IMR-90 (cell line): ENCODE results near the gene MYLK4. TPM values are rescaled to one million over a fixed set of nuclear protein-coding genes. Genes with fewer than 3 reads are reported as not detected.

Source experiments
- ATAC-seq: fragments of 200-7000 bp; cut with Tn5 transposase; 2 replicates; pipeline ENCODE4 v1.9.1; 2020; ENCODE audit warnings: low read depth, mild to moderate bottlenecking, moderate library complexity
- BruUV-seq: library from RNA; stranded (reverse); fragments of 400-500 nt; replicated peaks from 2 replicates; lab custom pipeline; 2021; lab: Mats Ljungman, UMichigan
- CTCF ChIA-PET: fragments of 300-600 bp; formaldehyde crosslinking; extraction: SDS; loops from one replicate; lab custom pipeline; 2021; ENCODE audit warnings: antibody characterized with exemption; lab: Yijun Ruan, JAX
- POLR2A ChIA-PET: fragments of 300-600 bp; sonication (Branson Sonifier 250); formaldehyde crosslinking; loops from one replicate; lab custom pipeline; 2022; ENCODE audit warnings: antibody characterized with exemption; ENCODE audit not compliant: unreplicated experiment; lab: Charles Lee
- DNase-seq: peaks from one replicate; pipeline ENCODE4 v3.0.0; 2013
- H2AFZ ChIP-seq: replicated peaks from 2 replicates; pipeline ENCODE3; 2013; ENCODE audit warnings: low read length, mild to moderate bottlenecking; ENCODE audit not compliant: poor library complexity
- H2AK5ac ChIP-seq: 2 replicates; pipeline ENCODE4 v1.6.1; 2013; ENCODE audit warnings: low read depth, low read length, inconsistent platforms
- H2AK9ac ChIP-seq: replicated peaks from 2 replicates; pipeline ENCODE3; 2013; ENCODE audit warnings: mild to moderate bottlenecking, low read depth, low read length, moderate library complexity; ENCODE audit not compliant: poor library complexity
- H2BK120ac ChIP-seq: 2 replicates; pipeline ENCODE4 v1.6.1; 2013; ENCODE audit warnings: low read depth, low read length, inconsistent platforms
- H2BK15ac ChIP-seq: 3 replicates; pipeline ENCODE4 v1.6.1; 2013; ENCODE audit warnings: low read depth, low read length, inconsistent platforms
- H2BK20ac ChIP-seq: 2 replicates; pipeline ENCODE4 v1.6.1; 2013; ENCODE audit warnings: low read depth, mild to moderate bottlenecking, inconsistent platforms, low read length, moderate library complexity
- H2BK5ac ChIP-seq: 2 replicates; pipeline ENCODE4 v1.6.1; 2013; ENCODE audit warnings: mild to moderate bottlenecking, low read depth, low read length, inconsistent platforms; ENCODE audit not compliant: poor library complexity, severe bottlenecking
- H3K14ac ChIP-seq: replicated peaks from 2 replicates; pipeline ENCODE4 v1.6.1; 2013; ENCODE audit warnings: low read depth, low read length, inconsistent platforms
- H3K18ac ChIP-seq: 2 replicates; pipeline ENCODE4 v1.6.1; 2013; ENCODE audit warnings: low read depth, low read length, control low read depth
- H3K23ac ChIP-seq: 2 replicates; pipeline ENCODE4 v1.6.1; 2013; ENCODE audit warnings: low read depth, low read length, inconsistent platforms
- H3K27ac ChIP-seq: 2 replicates; pipeline ENCODE4 v1.5.1; 2013; ENCODE audit warnings: mild to moderate bottlenecking, control low read depth, low read length; ENCODE audit not compliant: insufficient read depth
- H3K27me3 ChIP-seq: 2 replicates; pipeline ENCODE4 v1.6.1; 2013; ENCODE audit warnings: low read length; ENCODE audit not compliant: control insufficient read depth, insufficient read depth
- H3K36me3 ChIP-seq: 2 replicates; pipeline ENCODE4 v1.6.1; 2013; ENCODE audit warnings: low read length, mixed read lengths; ENCODE audit not compliant: control insufficient read depth, insufficient read depth
- H3K4ac ChIP-seq: 2 replicates; pipeline ENCODE4 v1.6.1; 2013; ENCODE audit warnings: low read depth, low read length, inconsistent platforms
- H3K4me1 ChIP-seq: 2 replicates; pipeline ENCODE4 v1.6.1; 2013; ENCODE audit warnings: low read length, mixed read lengths; ENCODE audit not compliant: control insufficient read depth, insufficient read depth
- H3K4me2 ChIP-seq: 2 replicates; pipeline ENCODE4 v1.6.1; 2013; ENCODE audit warnings: low read depth, mild to moderate bottlenecking, control low read depth, low read length, moderate library complexity
- H3K4me3 ChIP-seq: 2 replicates; pipeline ENCODE4 v1.5.1; 2013; ENCODE audit warnings: low read depth, mild to moderate bottlenecking, control low read depth, low read length, moderate library complexity; ENCODE audit not compliant: insufficient read depth
- H3K56ac ChIP-seq: 2 replicates; pipeline ENCODE4 v1.6.1; 2013; ENCODE audit warnings: low read length, inconsistent platforms; ENCODE audit not compliant: insufficient read depth; ENCODE audit errors: extremely low read depth
- H3K79me1 ChIP-seq, 2 experiments: 2 replicates each; pipeline ENCODE4 v1.6.1; 2013; ENCODE audit warnings: low read length in 2 of 2, inconsistent platforms in 1 of 2, low read depth in 1 of 2
- H3K9ac ChIP-seq: 2 replicates; pipeline ENCODE4 v1.6.1; 2013; ENCODE audit warnings: low read depth, low read length, control low read depth
- H3K9me1 ChIP-seq: 2 replicates; pipeline ENCODE4 v1.6.1; 2013; ENCODE audit warnings: low read length, inconsistent platforms; ENCODE audit not compliant: insufficient read depth
- H3K9me3 ChIP-seq: 2 replicates; pipeline ENCODE4 v1.6.1; 2013; ENCODE audit warnings: low read length; ENCODE audit not compliant: control insufficient read depth, insufficient read depth
- H4K20me1 ChIP-seq: 2 replicates; pipeline ENCODE4 v1.6.1; 2013; ENCODE audit warnings: low read length, inconsistent platforms; ENCODE audit not compliant: insufficient read depth
- H4K5ac ChIP-seq: 2 replicates; pipeline ENCODE4 v1.6.1; 2013; ENCODE audit warnings: mild to moderate bottlenecking, low read depth, low read length, control low read depth
- H4K8ac ChIP-seq, 2 experiments: 2 replicates each; pipeline ENCODE4 v1.6.1; 2013; ENCODE audit warnings: low read depth in 2 of 2, low read length in 2 of 2, control low read depth in 1 of 2, inconsistent platforms in 1 of 2
- H4K91ac ChIP-seq: 2 replicates; pipeline ENCODE4 v1.6.1; 2013; ENCODE audit warnings: low read depth, low read length, inconsistent platforms; ENCODE audit not compliant: insufficient read depth
- BHLHE40 ChIP-seq: fragments of 150-350 bp; IDR thresholded peaks from 2 replicates; pipeline ENCODE4 v1.6.1; 2016; ENCODE audit warnings: mild to moderate bottlenecking, low read depth, low read length
- CEBPB ChIP-seq: IDR thresholded peaks from 2 replicates; pipeline ENCODE4 v1.6.1; 2012; ENCODE audit warnings: low read depth, low read length, improper control_type of control experiment
- CHD1 ChIP-seq: IDR thresholded peaks from 2 replicates; pipeline ENCODE4 v1.6.1; 2012; ENCODE audit warnings: low read depth, low read length, improper control_type of control experiment
- FOS ChIP-seq: fragments of 150-350 bp; IDR thresholded peaks from 2 replicates; pipeline ENCODE4 v1.6.1; 2016; ENCODE audit warnings: low read depth, low read length
- MAZ ChIP-seq: IDR thresholded peaks from 2 replicates; pipeline ENCODE4 v1.6.1; 2012; ENCODE audit warnings: low read depth, mild to moderate bottlenecking, low read length, improper control_type of control experiment, moderate library complexity, borderline replicate concordance
- NFE2L2 ChIP-seq: fragments of 150-350 bp; IDR thresholded peaks from 2 replicates; pipeline ENCODE4 v1.6.1; 2016; ENCODE audit warnings: low read depth, mild to moderate bottlenecking, low read length
- POLR2A ChIP-seq: IDR thresholded peaks from 2 replicates; pipeline ENCODE4 v1.6.1; 2012; ENCODE audit warnings: mild to moderate bottlenecking, low read depth, low read length
- RAD21 ChIP-seq: IDR thresholded peaks from 2 replicates; pipeline ENCODE4 v1.6.1; 2012; ENCODE audit warnings: low read length, improper control_type of control experiment
- RFX5 ChIP-seq: IDR thresholded peaks from 2 replicates; pipeline ENCODE4 v1.8.0; 2012; ENCODE audit warnings: low read depth, mild to moderate bottlenecking, low read length, moderate library complexity
- SMC3 ChIP-seq: fragments of 150-350 bp; IDR thresholded peaks from 2 replicates; pipeline ENCODE4 v1.6.1; 2016; ENCODE audit warnings: low read depth, mild to moderate bottlenecking, antibody characterized with exemption, low read length, moderate library complexity
- WGBS, 2 experiments: methylation state at CpG; one replicate each; pipeline versions ENCODE4 v1.1.5 to v1.1.7; 2013; ENCODE audit warnings: missing lambda C conversion rate in 2 of 2; ENCODE audit not compliant: insufficient read length in 1 of 2; ENCODE audit errors: extremely low coverage in 2 of 2; 5-methylcytosine and 5-hydroxymethylcytosine counted together
- dilution Hi-C: fragments of 300-500 bp; cut with HindIII; formaldehyde crosslinking; loops from one replicate; pipeline ENCODE4 v1.14.3; 2018; ENCODE audit warnings: low sequenced_read_pairs; ENCODE audit not compliant: unreplicated experiment
- in situ Hi-C: fragments of 300-500 bp; cut with MboI; formaldehyde crosslinking; loops from 3 replicates; pipeline ENCODE4 v1.14.3; 2019; ENCODE audit warnings: low sequenced_read_pairs, inconsistent platforms, mixed read lengths
- intact Hi-C: fragments of 100-400 bp; cut with micrococcal nuclease; formaldehyde crosslinking; loops from 2 replicates; pipeline ENCODE4 v1.10.0; 2022
- polyA plus RNA-seq, 3 experiments: library from polyadenylated mRNA; depleted of rRNA; stranded (reverse); fragments of >200 nt; gene quantifications; 2 replicates each; pipeline ENCODE4 v1.2.3, GENCODE V29; 2012; ENCODE audit warnings: low replicate concordance in 1 of 3
- total RNA-seq: library from RNA; depleted of rRNA; stranded (reverse); fragments of >200 nt; gene quantifications from 2 replicates; pipeline ENCODE4 v1.2.3, GENCODE V29; 2012
- TF ChIP-seq, protein P1 (sequence below): fragments of 150-350 bp; IDR thresholded peaks from 2 replicates; pipeline ENCODE4 v1.6.1; 2017; ENCODE audit warnings: mild to moderate bottlenecking, antibody characterized with exemption, low read length, low read depth
- TF ChIP-seq, protein P2 (sequence below): fragments of 150-350 bp; IDR thresholded peaks from 2 replicates; pipeline ENCODE4 v1.6.1; 2016; ENCODE audit warnings: low read depth, mild to moderate bottlenecking, low read length, moderate library complexity, borderline replicate concordance
- TF ChIP-seq, protein P3 (sequence below): conservative IDR thresholded peaks from 2 replicates; pipeline ENCODE4 v1.5.1; 2012; ENCODE audit warnings: mild to moderate bottlenecking, low read depth, low read length, improper control_type of control experiment

MYLK4 gene
- total and polyA plus RNA-seq, 2 of the 4 experiments (the other 2 are of a cell fraction) = under 0.01 to 0.07 TPM

DNA sequence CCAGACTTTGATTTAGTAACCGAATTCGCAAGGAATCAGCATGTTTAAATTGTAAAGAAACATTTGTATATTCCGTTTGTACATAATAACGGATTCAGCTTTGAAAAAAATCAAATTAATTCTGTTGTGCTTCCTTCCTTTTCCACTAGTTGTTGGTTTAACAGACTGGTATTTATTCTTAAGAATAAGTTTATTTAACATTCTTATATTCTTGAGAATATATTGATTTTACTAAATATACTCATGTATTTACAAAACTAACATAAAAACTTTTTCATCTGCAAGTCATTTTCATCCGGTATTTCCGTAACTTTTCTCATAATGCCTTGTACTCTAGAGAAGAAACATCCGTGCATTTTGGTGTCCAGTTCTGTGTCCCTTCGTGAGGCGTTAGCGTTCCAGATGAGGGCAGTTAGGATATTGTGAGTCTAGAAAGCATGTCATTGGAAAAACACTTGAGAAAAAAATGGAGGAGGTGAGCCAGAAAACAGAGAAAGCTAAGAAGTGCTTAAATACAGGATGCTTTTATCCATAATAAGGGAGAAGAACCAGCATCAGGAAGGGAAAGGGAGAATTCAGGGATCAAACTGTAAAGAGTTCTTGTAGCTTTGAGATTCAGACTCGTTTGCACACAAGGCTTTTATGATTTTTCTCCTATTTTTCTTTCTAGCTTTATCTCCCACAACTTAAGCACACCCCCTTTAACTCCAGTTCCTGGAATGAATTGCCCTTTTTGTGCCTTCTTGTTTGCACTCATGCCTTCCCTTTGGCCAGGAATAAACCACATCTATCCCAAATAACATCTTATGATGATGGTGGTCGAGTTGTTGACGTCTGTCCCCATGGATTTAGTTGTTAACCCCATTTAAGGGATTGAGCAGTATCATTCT lies 16.3 kb upstream of the MYLK4 start:
- H2BK20ac ChIP-seq = no peak overlapping the region
- H3K4ac ChIP-seq = peak overlapping the region; percentile 73
- CTCF ChIA-PET = interaction anchor here (0.5 to 2.4 kb wide), 4 partner anchors 17 to 350 kb away, joined by 3 to 10 read pairs (median 7); no protein-coding TSS in a partner anchor
- H3K27me3 ChIP-seq = no peaks in the 10 kb centered on the region
- peaks cover 15% of the 10 kb centered on the region for H3K4me1 ChIP-seq
- H3K18ac ChIP-seq = peak overlapping the region; percentile 22; the same call in 1 of the 2 replicates
- WGBS, 2 experiments = 26% methylated on average over 3 of the region's 13 CpGs; no CpG with 5 or more reads in 1 of the 2 experiments
- no peak for TF ChIP-seq BHLHE40
- no peak for TF ChIP-seq MAZ
- no peak for TF ChIP-seq FOS
- TF ChIP-seq CHD1 = no peak
- TF ChIP-seq, protein P1, sequence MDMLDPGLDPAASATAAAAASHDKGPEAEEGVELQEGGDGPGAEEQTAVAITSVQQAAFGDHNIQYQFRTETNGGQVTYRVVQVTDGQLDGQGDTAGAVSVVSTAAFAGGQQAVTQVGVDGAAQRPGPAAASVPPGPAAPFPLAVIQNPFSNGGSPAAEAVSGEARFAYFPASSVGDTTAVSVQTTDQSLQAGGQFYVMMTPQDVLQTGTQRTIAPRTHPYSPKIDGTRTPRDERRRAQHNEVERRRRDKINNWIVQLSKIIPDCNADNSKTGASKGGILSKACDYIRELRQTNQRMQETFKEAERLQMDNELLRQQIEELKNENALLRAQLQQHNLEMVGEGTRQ = no peak
- TF ChIP-seq, protein P2, sequence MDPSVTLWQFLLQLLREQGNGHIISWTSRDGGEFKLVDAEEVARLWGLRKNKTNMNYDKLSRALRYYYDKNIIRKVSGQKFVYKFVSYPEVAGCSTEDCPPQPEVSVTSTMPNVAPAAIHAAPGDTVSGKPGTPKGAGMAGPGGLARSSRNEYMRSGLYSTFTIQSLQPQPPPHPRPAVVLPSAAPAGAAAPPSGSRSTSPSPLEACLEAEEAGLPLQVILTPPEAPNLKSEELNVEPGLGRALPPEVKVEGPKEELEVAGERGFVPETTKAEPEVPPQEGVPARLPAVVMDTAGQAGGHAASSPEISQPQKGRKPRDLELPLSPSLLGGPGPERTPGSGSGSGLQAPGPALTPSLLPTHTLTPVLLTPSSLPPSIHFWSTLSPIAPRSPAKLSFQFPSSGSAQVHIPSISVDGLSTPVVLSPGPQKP = no peak
- TF ChIP-seq NFE2L2 = no peak
- TF ChIP-seq, protein P3, sequence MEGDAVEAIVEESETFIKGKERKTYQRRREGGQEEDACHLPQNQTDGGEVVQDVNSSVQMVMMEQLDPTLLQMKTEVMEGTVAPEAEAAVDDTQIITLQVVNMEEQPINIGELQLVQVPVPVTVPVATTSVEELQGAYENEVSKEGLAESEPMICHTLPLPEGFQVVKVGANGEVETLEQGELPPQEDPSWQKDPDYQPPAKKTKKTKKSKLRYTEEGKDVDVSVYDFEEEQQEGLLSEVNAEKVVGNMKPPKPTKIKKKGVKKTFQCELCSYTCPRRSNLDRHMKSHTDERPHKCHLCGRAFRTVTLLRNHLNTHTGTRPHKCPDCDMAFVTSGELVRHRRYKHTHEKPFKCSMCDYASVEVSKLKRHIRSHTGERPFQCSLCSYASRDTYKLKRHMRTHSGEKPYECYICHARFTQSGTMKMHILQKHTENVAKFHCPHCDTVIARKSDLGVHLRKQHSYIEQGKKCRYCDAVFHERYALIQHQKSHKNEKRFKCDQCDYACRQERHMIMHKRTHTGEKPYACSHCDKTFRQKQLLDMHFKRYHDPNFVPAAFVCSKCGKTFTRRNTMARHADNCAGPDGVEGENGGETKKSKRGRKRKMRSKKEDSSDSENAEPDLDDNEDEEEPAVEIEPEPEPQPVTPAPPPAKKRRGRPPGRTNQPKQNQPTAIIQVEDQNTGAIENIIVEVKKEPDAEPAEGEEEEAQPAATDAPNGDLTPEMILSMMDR = no peak
- TF ChIP-seq RFX5 = no peak
- TF ChIP-seq CEBPB = no peak
- no peak for TF ChIP-seq SMC3
- no peak for TF ChIP-seq POLR2A
- TF ChIP-seq RAD21 = no peak
- H4K91ac ChIP-seq = no peak overlapping the region
- H2AK5ac ChIP-seq = 0 out of 2 replicates have a peak overlapping the region, but pooled peaks have one; percentile 70
- H3K27ac ChIP-seq = peak overlapping the region; percentile 81; the same call in 1 of the 2 replicates
- dilution Hi-C loops (no loop called here), intact Hi-C loops (loop anchor here (1.0 to 10.0 kb wide), 2 partner anchors 22 to 218 kb away; no protein-coding TSS in a partner anchor), in situ Hi-C loops (no loop called here)
- no peak overlapping the region for H2BK15ac ChIP-seq
- DNase-seq (peak; percentile 28), ATAC-seq (no peak)
- BruUV-seq = no TSS peak
- POLR2A ChIA-PET = no interaction called here
- H3K9me3 ChIP-seq = no peaks in the 10 kb centered on the region
- peak overlapping the region; percentile 86 for H3K4me2 ChIP-seq
- H3K79me1 ChIP-seq = peaks cover 2 to 44% of the 10 kb centered on the region in 2 experiments; a peak in 3 of 4 replicates
- peak overlapping the region in 1 of 2 experiments; percentile 31; a peak in 1 of 4 replicates for H4K8ac ChIP-seq
- H3K23ac ChIP-seq = peak overlapping the region; percentile 95
- peak overlapping the region; percentile 79 for H3K4me3 ChIP-seq
- H3K56ac ChIP-seq = peak overlapping the region; percentile 42
- H3K14ac ChIP-seq = peak overlapping the region; percentile 90
- no peak overlapping the region for H2BK120ac ChIP-seq
- H3K9me1 ChIP-seq = peaks cover 18% of the 10 kb centered on the region; the same call in 1 of the 2 replicates
- H4K5ac ChIP-seq = peak overlapping the region; percentile 61; the same call in 1 of the 2 replicates
- H2AK9ac ChIP-seq = peak overlapping the region; percentile 94
- peak overlapping the region; percentile 88 for H2BK5ac ChIP-seq
- H3K9ac ChIP-seq = peak overlapping the region; percentile 70
- peaks cover 43% of the 10 kb centered on the region for H4K20me1 ChIP-seq
- peaks cover 10% of the 10 kb centered on the region for H3K36me3 ChIP-seq
- H2AFZ ChIP-seq = no peak overlapping the region
